Testis (tissue), 3 donors: Measurements from ENCODE around the gene SARM1. TPM values are rescaled to one million over a fixed set of nuclear protein-coding genes. Genes with fewer than 3 reads are reported as not detected.
A peak's percentile ranks its signal among the peaks of the same experiment; 100 is the strongest.

ENCODE experiments used
- DNase-seq: peaks from one replicate; pipeline ENCODE4 v3.0.0-alpha.2; 2019
- H3K27ac ChIP-seq, 2 donors: fragments of 200-600 bp; sonication (generic); one replicate each; pipeline ENCODE4 v1.5.1; 2019
- H3K27me3 ChIP-seq: fragments of 200-600 bp; sonication (generic); one replicate; pipeline ENCODE4 v1.5.1; 2019
- H3K36me3 ChIP-seq: fragments of 200-600 bp; sonication (generic); one replicate; pipeline ENCODE4 v1.5.1; 2017; ENCODE audit warnings: low read depth; ENCODE audit errors: missing control alignments
- H3K4me1 ChIP-seq: fragments of 200-600 bp; sonication (generic); one replicate; pipeline ENCODE4 v1.5.1; 2019
- H3K4me3 ChIP-seq, 2 donors: fragments of 200-600 bp; sonication (generic); one replicate each; pipeline ENCODE4 v1.5.1; 2017 to 2019
- H3K9me3 ChIP-seq: fragments of 200-600 bp; sonication (generic); one replicate; pipeline ENCODE4 v1.5.1; 2017
- CTCF ChIP-seq, 3 experiments: fragments of 450-650 bp in 2 of 3; fragments of 200-600 bp in 1 of 3; sonication (generic) in 1 of 3; IDR thresholded peaks; one replicate each; pipeline ENCODE4 v1.5.1; 2016 to 2019; ENCODE audit warnings: antibody characterized with exemption in 3 of 3, mild to moderate bottlenecking in 2 of 3, moderate library complexity in 1 of 3
- POLR2A ChIP-seq: fragments of 450-650 bp; IDR thresholded peaks from one replicate; pipeline ENCODE4 v1.6.1; 2017; ENCODE audit warnings: antibody characterized with exemption, mild to moderate bottlenecking, moderate library complexity
- WGBS, 2 donors: methylation state at CpG; one replicate each; pipeline ENCODE4 v1.1.5; 2018; 5-methylcytosine and 5-hydroxymethylcytosine counted together
- intact Hi-C: fragments of 100-400 bp; cut with DNase I; formaldehyde crosslinking; loops from one replicate; pipeline ENCODE4 v1.15.1; 2023; ENCODE audit warnings: low total_unique reads
- polyA plus RNA-seq: library from polyadenylated mRNA; stranded (reverse); fragments of 350-450 nt; fragmentation: Illumina TruSeq; extraction: RNeasy Lipid Tissue Mini Kit (QIAGEN cat#74804); gene quantifications from one replicate; pipeline ENCODE4 v1.2.3, GENCODE V29; 2014; ENCODE audit warnings: low read depth, low replicate concordance; ENCODE audit not compliant: insufficient read depth
- total RNA-seq, 2 donors: library from RNA; depleted of rRNA; stranded (reverse); fragments of >200 nt; gene quantifications; one replicate each; pipeline ENCODE4 v1.2.3, GENCODE V29; 2016

Gene SARM1
- total and polyA plus RNA-seq, 3 donors from 2014 or later, result 6.6 to 19.9 (median 18.6) TPM

DNA sequence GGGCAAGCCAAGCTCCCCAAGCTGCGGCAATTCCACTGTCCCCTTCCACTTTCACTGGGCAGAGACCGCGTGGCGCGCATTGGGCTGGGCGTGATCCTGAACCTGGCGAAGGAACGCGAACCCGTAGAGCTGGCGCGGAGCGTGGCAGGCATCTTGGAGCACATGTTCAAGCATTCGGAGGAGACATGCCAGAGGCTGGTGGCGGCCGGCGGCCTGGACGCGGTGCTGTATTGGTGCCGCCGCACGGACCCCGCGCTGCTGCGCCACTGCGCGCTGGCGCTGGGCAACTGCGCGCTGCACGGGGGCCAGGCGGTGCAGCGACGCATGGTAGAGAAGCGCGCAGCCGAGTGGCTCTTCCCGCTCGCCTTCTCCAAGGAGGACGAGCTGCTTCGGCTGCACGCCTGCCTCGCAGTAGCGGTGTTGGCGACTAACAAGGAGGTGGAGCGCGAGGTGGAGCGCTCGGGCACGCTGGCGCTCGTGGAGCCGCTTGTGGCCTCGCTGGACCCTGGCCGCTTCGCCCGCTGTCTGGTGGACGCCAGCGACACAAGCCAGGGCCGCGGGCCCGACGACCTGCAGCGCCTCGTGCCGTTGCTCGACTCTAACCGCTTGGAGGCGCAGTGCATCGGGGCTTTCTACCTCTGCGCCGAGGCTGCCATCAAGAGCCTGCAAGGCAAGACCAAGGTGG, 9.8 kb downstream of the SARM1 start:
- Histone ChIP-seq H3K36me3 (no peaks in the 10 kb centered on the region), H3K27ac (no peak overlapping the region), H3K27me3 (no peaks in the 10 kb centered on the region), H3K4me1 (no peaks in the 10 kb centered on the region), H3K4me3 (peak overlapping the region; percentile 24 to 29), H3K9me3 (no peaks in the 10 kb centered on the region)
- 40 to 53% methylated on average over 36 to 69 of the region's 72 CpGs for WGBS, 2 donors
- intact Hi-C loops, result no loop called here
- TF ChIP-seq CTCF (IDR thresholded peaks at IDR 0.05) (peak in 1 of 3 experiments; percentile 3), POLR2A (no peak)
- no peak for DNase-seq

- H3K4me1 ChIP-seq, result no peaks in the 10 kb centered on the region
- intact Hi-C loops, result no loop called here
- no peaks in the 10 kb centered on the region for H3K9me3 ChIP-seq
- no peaks in the 10 kb centered on the region for H3K36me3 ChIP-seq
- no peaks in the 10 kb centered on the region for H3K27me3 ChIP-seq
- 30 to 52% methylated on average over 31 to 56 of the region's 56 CpGs for WGBS, 2 donors
- DNase-seq, result peak; percentile 51
- no peak for TF ChIP-seq CTCF (IDR thresholded peaks at IDR 0.05)
- TF ChIP-seq POLR2A, result no peak
- peak overlapping the region; percentile 15 to 54 for H3K4me3 ChIP-seq
- no peak overlapping the region for H3K27ac ChIP-seq
Observed at GRCh38 chr17:28384281-28385036, 13.0 kb downstream of the SARM1 start.

DNA sequence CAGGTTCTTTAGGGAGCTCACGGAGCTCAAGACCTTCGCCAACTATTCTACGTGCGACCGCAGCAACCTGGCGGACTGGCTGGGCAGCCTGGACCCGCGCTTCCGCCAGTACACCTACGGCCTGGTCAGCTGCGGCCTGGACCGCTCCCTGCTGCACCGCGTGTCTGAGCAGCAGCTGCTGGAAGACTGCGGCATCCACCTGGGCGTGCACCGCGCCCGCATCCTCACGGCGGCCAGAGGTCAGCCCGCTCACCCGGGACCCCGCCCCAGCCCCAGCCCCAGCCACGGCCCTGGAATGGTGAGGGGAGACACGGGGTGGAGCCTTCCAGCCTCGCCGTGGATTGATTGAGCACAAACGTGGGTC, 13.5 kb downstream of the SARM1 start:
- Histone ChIP-seq H3K36me3 (no peaks in the 10 kb centered on the region), H3K4me1 (no peaks in the 10 kb centered on the region), H3K27ac (no peak overlapping the region), H3K27me3 (no peaks in the 10 kb centered on the region), H3K9me3 (no peaks in the 10 kb centered on the region), H3K4me3 (peak overlapping the region; percentile 15 to 54)
- TF ChIP-seq CTCF (IDR thresholded peaks at IDR 0.05), result no peak
- TF ChIP-seq POLR2A, result no peak
- no peak for DNase-seq
- 31 to 64% methylated on average over 5 to 28 of the region's 29 CpGs for WGBS, 2 donors
- intact Hi-C loops, result no loop called here

DNA sequence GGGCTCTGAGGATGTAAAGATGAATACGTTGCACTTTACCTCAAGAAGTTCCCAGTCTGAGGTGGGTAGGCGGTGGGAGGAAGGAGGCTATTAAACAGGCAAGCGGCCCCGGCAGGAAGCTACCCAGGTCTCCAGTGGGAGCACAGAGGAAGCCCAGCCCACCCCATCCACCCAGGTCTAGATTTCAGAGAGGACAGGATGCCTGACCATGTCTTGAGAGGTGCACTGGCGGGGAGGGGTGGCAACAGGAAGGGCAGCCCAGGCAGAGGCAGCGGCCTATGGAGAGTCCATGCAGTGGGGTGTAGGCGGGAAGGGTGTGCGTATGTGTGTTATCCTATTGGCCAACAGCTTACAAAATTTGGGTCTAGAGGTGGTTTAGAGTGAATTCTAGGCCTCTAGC, 13.9 kb downstream of the SARM1 start:
- no peak overlapping the region for H3K27ac ChIP-seq
- H3K9me3 ChIP-seq, result no peaks in the 10 kb centered on the region
- no peaks in the 10 kb centered on the region for H3K36me3 ChIP-seq
- peak overlapping the region in 1 of 2 donors; percentile 54 for H3K4me3 ChIP-seq
- intact Hi-C loops, result no loop called here
- TF ChIP-seq POLR2A (no peak), CTCF (IDR thresholded peaks at IDR 0.05) (no peak)
- DNase-seq, result no peak
- H3K4me1 ChIP-seq, result no peaks in the 10 kb centered on the region
- WGBS, 2 donors, result 68% methylated on average over 7 to 8 of the region's 8 CpGs
- no peaks in the 10 kb centered on the region for H3K27me3 ChIP-seq
